Liver (tissue), 9 donors: ENCODE data around the gene KRTAP27-1. TPM values are rescaled to one million over a fixed set of nuclear protein-coding genes. Genes with fewer than 3 reads are reported as not detected.

Source experiments
- DNase-seq: peaks from one replicate; pipeline ENCODE4 v3.0.0-alpha.2; 2017; ENCODE audit warnings: low spot score
- H3K27ac ChIP-seq, 2 donors: one replicate each; pipeline ENCODE4 v1.7.0; 2013; ENCODE audit warnings: inconsistent platforms in 2 of 2, low read length in 2 of 2, control low read depth in 1 of 2, low read depth in 1 of 2, mild to moderate bottlenecking in 1 of 2
- H3K27me3 ChIP-seq, 4 donors: one replicate each; pipeline versions ENCODE4 v1.6.1 to v1.7.0; 2013; ENCODE audit warnings: low read length in 3 of 4, inconsistent platforms in 1 of 4, mild to moderate bottlenecking in 1 of 4, moderate library complexity in 1 of 4; ENCODE audit not compliant: control insufficient read depth in 4 of 4, insufficient read depth in 4 of 4
- H3K36me3 ChIP-seq, 4 donors: one replicate each; pipeline versions ENCODE4 v1.6.1 to v1.7.0; 2013; ENCODE audit warnings: low read length in 3 of 4, mild to moderate bottlenecking in 3 of 4, low read depth in 1 of 4, moderate library complexity in 1 of 4; ENCODE audit not compliant: control insufficient read depth in 4 of 4, insufficient read depth in 3 of 4
- H3K4me1 ChIP-seq, 4 donors: one replicate each; pipeline versions ENCODE4 v1.6.1 to v1.7.0; 2013; ENCODE audit warnings: low read length in 3 of 4, mild to moderate bottlenecking in 3 of 4, moderate library complexity in 1 of 4; ENCODE audit not compliant: control insufficient read depth in 4 of 4, insufficient read depth in 4 of 4
- H3K4me3 ChIP-seq, 3 donors: one replicate each; pipeline versions ENCODE4 v1.6.1 to v1.7.0; 2013; ENCODE audit warnings: low read length in 3 of 3, control low read depth in 1 of 3, low read depth in 1 of 3, mild to moderate bottlenecking in 1 of 3
- H3K9ac ChIP-seq, 2 donors: one replicate each; pipeline ENCODE4 v1.7.0; 2013; ENCODE audit warnings: low read length in 2 of 2, mild to moderate bottlenecking in 2 of 2, moderate library complexity in 2 of 2, control low read depth in 1 of 2, low read depth in 1 of 2
- H3K9me3 ChIP-seq, 4 donors: one replicate each; pipeline versions ENCODE4 v1.6.1 to v1.7.0; 2013; ENCODE audit warnings: low read length in 3 of 4; ENCODE audit not compliant: control insufficient read depth in 4 of 4
- CTCF ChIP-seq: fragments of 150-350 bp; IDR thresholded peaks from 2 replicates; pipeline ENCODE4 v1.5.1; 2017; ENCODE audit warnings: improper control_type of control experiment, low read depth, low read length; ENCODE audit not compliant: missing input control
- EGR1 ChIP-seq, 2 donors: IDR thresholded peaks; 2 replicates each; pipeline ENCODE4 v1.6.1; 2016 to 2018; ENCODE audit warnings: antibody characterized with exemption in 2 of 2, low read depth in 2 of 2
- GABPA ChIP-seq, 2 donors: IDR thresholded peaks in 1 of 2; conservative IDR thresholded peaks in 1 of 2; 2 replicates each; pipeline ENCODE4 v1.6.1; 2016; ENCODE audit warnings: antibody characterized with exemption in 2 of 2, mild to moderate bottlenecking in 1 of 2, moderate library complexity in 1 of 2
- HNF4A ChIP-seq, 2 donors: conservative IDR thresholded peaks; 2 replicates each; pipeline ENCODE4 v1.6.1; 2016; ENCODE audit warnings: antibody characterized with exemption in 2 of 2, mild to moderate bottlenecking in 2 of 2
- JUND ChIP-seq, 2 donors: IDR thresholded peaks; 2 replicates each; pipeline ENCODE4 v1.6.1; 2016; ENCODE audit warnings: antibody characterized with exemption in 2 of 2
- NR2F2 ChIP-seq: IDR thresholded peaks from 2 replicates; pipeline ENCODE4 v1.6.1; 2016; ENCODE audit warnings: antibody characterized with exemption
- RAD21 ChIP-seq, 2 donors: IDR thresholded peaks; 2 replicates each; pipeline ENCODE4 v1.6.1; 2016; ENCODE audit warnings: antibody characterized with exemption in 2 of 2, mild to moderate bottlenecking in 2 of 2
- REST ChIP-seq: IDR thresholded peaks from 2 replicates; pipeline ENCODE4 v1.6.1; 2016; ENCODE audit warnings: antibody characterized with exemption, mild to moderate bottlenecking
- RXRA ChIP-seq, 2 donors: IDR thresholded peaks; 2 replicates each; pipeline ENCODE4 v1.6.1; 2017 to 2018; ENCODE audit warnings: antibody characterized with exemption in 2 of 2, mild to moderate bottlenecking in 1 of 2
- SP1 ChIP-seq: IDR thresholded peaks from 2 replicates; pipeline ENCODE4 v1.6.1; 2018; ENCODE audit warnings: antibody characterized with exemption, mild to moderate bottlenecking
- TAF1 ChIP-seq: conservative IDR thresholded peaks from 2 replicates; pipeline ENCODE4 v1.6.1; 2016; ENCODE audit warnings: antibody characterized with exemption, mild to moderate bottlenecking
- YY1 ChIP-seq: IDR thresholded peaks from 2 replicates; pipeline ENCODE4 v1.6.1; 2016; ENCODE audit warnings: antibody characterized with exemption, mild to moderate bottlenecking
- WGBS: extraction: QIAGEN DNeasy Blood & Tissue Kit; methylation state at CpG from one replicate; pipeline ENCODE4 v1.1.7; 2013; 5-methylcytosine and 5-hydroxymethylcytosine counted together
- polyA plus RNA-seq, 2 donors: library from polyadenylated mRNA; stranded (reverse) in 1 of 2; unstranded in 1 of 2; fragments of 200-250 nt in 1 of 2; fragments of >200 nt in 1 of 2; fragmentation: Nextera tagmentation in 1 of 2; extraction: Ambion mirVana in 1 of 2; gene quantifications; one replicate each; pipeline versions ENCODE4 v1.2.1 to v1.2.3, GENCODE V29; 2013 to 2015
- total RNA-seq, 2 donors: library from RNA; depleted of rRNA; stranded (reverse); fragments of >200 nt; gene quantifications; one replicate each; pipeline ENCODE4 v1.2.3, GENCODE V29; 2014
- TF ChIP-seq, protein P1 (sequence below): IDR thresholded peaks from 2 replicates; pipeline ENCODE4 v1.6.1; 2016; ENCODE audit warnings: antibody characterized with exemption
- TF ChIP-seq, protein P2 (sequence below): IDR thresholded peaks from 2 replicates; pipeline ENCODE4 v1.6.1; 2016; ENCODE audit warnings: antibody characterized with exemption
- donor health status: healthy.
- donor health status: healthy.
- donor health status: healthy.
- donor health status: healthy.
- donor health status: healthy.

The KRTAP27-1 gene
- total and polyA plus RNA-seq, 4 donors = not detected

DNA sequence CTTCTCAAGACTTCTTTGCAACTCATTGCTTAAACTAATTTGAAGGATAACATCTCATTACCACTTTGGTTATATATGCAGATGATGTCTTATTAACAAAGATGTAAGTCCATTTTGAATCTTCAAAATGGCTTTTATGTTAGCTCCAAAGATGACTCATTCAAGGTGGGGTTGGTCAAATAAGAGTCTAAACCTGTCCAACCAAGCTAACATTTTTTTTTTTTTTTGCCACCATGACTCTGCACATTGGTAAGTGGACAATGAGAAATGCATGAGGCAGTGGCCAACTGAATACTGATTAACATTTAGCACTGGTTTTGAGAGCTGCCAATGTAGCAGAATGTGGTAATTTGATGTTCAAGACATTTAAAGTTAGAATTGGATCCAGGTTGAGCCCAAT lies 278 bp upstream of the KRTAP27-1 start (continued):
- TF ChIP-seq REST = no peak
- no peak for TF ChIP-seq CTCF

DNA sequence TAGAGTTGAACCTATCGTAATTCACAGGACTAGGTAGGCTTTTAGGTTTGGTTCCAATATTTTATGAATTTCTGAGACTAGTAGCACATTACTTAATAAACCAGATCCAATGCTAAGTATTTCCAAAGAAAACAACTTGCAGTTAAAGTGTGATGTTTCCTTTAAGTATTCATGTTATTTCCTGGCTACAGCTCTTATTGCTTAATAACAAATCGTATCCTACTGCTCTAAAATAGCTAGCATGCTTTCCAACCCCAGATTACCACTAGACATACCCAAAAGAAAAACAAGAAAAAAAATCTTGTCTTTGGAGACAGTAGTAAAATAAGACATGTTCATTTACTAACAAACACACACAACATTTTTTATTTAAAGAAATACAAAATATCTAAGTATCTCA lies 898 bp downstream of the KRTAP27-1 start:
- Histone ChIP-seq H3K36me3 (no peaks in the 10 kb centered on the region), H3K9ac (no peak overlapping the region), H3K4me1 (no peaks in the 10 kb centered on the region), H3K4me3 (no peak overlapping the region), H3K9me3 (no peaks in the 10 kb centered on the region), H3K27ac (no peak overlapping the region), H3K27me3 (peaks cover 0 to 3% (median 0%) of the 10 kb centered on the region in 4 donors)
- WGBS = 64% methylated on average over 2 of the region's 2 CpGs
- DNase-seq = no peak
- TF ChIP-seq RXRA (IDR thresholded peaks at IDR 0.05) = no peak
- TF ChIP-seq YY1 = no peak
- TF ChIP-seq REST = no peak
- TF ChIP-seq EGR1 (IDR thresholded peaks at IDR 0.05; ENCODE audit: low read depth in 2 of 2) = no peak

- no peak for DNase-seq
- Histone ChIP-seq H3K9ac (no peak overlapping the region), H3K27me3 (peaks cover 0 to 3% (median 0%) of the 10 kb centered on the region in 4 donors), H3K9me3 (no peaks in the 10 kb centered on the region), H3K4me1 (no peaks in the 10 kb centered on the region), H3K36me3 (no peaks in the 10 kb centered on the region), H3K4me3 (no peak overlapping the region), H3K27ac (no peak overlapping the region)
- 69% methylated on average over 3 of the region's 3 CpGs for WGBS
- TF ChIP-seq GABPA (IDR thresholded peaks at IDR 0.05 in 1 of 2, conservative IDR thresholded peaks at IDR 0.05 in 1 of 2) (no peak), RAD21 (IDR thresholded peaks at IDR 0.05) (no peak), TAF1 (no peak), SP1 (no peak), EGR1 (IDR thresholded peaks at IDR 0.05; ENCODE audit: low read depth in 2 of 2) (no peak), JUND (IDR thresholded peaks at IDR 0.05) (no peak), CTCF (no peak), NR2F2 (no peak), REST (no peak), RXRA (IDR thresholded peaks at IDR 0.05) (no peak), HNF4A (conservative IDR thresholded peaks at IDR 0.05) (no peak)
- TF ChIP-seq, protein P1, sequence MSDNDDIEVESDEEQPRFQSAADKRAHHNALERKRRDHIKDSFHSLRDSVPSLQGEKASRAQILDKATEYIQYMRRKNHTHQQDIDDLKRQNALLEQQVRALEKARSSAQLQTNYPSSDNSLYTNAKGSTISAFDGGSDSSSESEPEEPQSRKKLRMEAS = no peak
- TF ChIP-seq, protein P2, sequence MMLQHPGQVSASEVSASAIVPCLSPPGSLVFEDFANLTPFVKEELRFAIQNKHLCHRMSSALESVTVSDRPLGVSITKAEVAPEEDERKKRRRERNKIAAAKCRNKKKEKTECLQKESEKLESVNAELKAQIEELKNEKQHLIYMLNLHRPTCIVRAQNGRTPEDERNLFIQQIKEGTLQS = no peak
These were observed 3.8 kb downstream of the KRTAP27-1 start for GRCh38 chr21:30333736-30334135.
